ENCODE results near the gene MAD1L1.

MAD1L1 gene

GRCh38 chr7:2030475-2031450 lies 202.0 kb downstream of the MAD1L1 start:
- no peak for DNase-seq (ENCODE audit: low read depth)

- no peak for DNase-seq (ENCODE audit: low read depth)
These were observed 202.8 kb downstream of the MAD1L1 start for GRCh38 chr7:2029936-2030335.

GRCh38 chr7:2029211-2029905 lies 203.4 kb downstream of the MAD1L1 start:
- DNase-seq (ENCODE audit: low read depth) = no peak

GRCh38 chr7:2028733-2029132 lies 204.0 kb downstream of the MAD1L1 start:
- no peak for DNase-seq (ENCODE audit: low read depth)

- no peak for DNase-seq (ENCODE audit: low read depth)
These were observed 207.6 kb downstream of the MAD1L1 start for GRCh38 chr7:2025188-2025587.

GRCh38 chr7:2024567-2024918 lies 208.2 kb downstream of the MAD1L1 start:
- DNase-seq (ENCODE audit: low read depth) = no peak

GRCh38 chr7:2023877-2024566 lies 208.7 kb downstream of the MAD1L1 start:
- no peak for DNase-seq (ENCODE audit: low read depth)

GRCh38 chr7:2022737-2023250 lies 210.0 kb downstream of the MAD1L1 start:
- no peak for DNase-seq (ENCODE audit: low read depth)

- DNase-seq (ENCODE audit: low read depth) = no peak
These were observed 210.7 kb downstream of the MAD1L1 start for GRCh38 chr7:2022021-2022409.

GRCh38 chr7:2019711-2020511 lies 212.8 kb downstream of the MAD1L1 start:
- peak; percentile 21 for DNase-seq (ENCODE audit: low read depth)

GRCh38 chr7:2019461-2019710 lies 213.4 kb downstream of the MAD1L1 start:
- DNase-seq (ENCODE audit: low read depth) = no peak

GRCh38 chr7:2018569-2019460 lies 213.9 kb downstream of the MAD1L1 start:
- no peak for DNase-seq (ENCODE audit: low read depth)

- DNase-seq (ENCODE audit: low read depth) = no peak
These were observed 214.7 kb downstream of the MAD1L1 start for GRCh38 chr7:2017914-2018568.

GRCh38 chr7:2017481-2017891 lies 215.3 kb downstream of the MAD1L1 start:
- no peak for DNase-seq (ENCODE audit: low read depth)

GRCh38 chr7:2016761-2017480 lies 215.8 kb downstream of the MAD1L1 start:
- no peak for DNase-seq (ENCODE audit: low read depth)

GRCh38 chr7:2016021-2016631 lies 216.6 kb downstream of the MAD1L1 start:
- DNase-seq (ENCODE audit: low read depth) = no peak

GRCh38 chr7:2015251-2015871 lies 217.4 kb downstream of the MAD1L1 start:
- DNase-seq (ENCODE audit: low read depth) = no peak

- DNase-seq (ENCODE audit: low read depth) = no peak
These were observed 218.1 kb downstream of the MAD1L1 start for GRCh38 chr7:2014391-2015241.
